HG02642 (cell line): ENCODE data around the gene ACTRT2.

Experiments used
- ATAC-seq: cut with Tn5 transposase; IDR thresholded peaks from one replicate; pipeline ENCODE4 v1.9.1; 2021; ENCODE audit warnings: mild to moderate bottlenecking; ENCODE audit not compliant: unreplicated experiment, poor library complexity

Gene ACTRT2

GRCh38 chr1:3049905-3050304 is 28.6 kb downstream of the ACTRT2 start:
- ATAC-seq: no peak

GRCh38 chr1:3050603-3051002 is 29.3 kb downstream of the ACTRT2 start:
- ATAC-seq: no peak

GRCh38 chr1:3051270-3052268 is 30.3 kb downstream of the ACTRT2 start:
- ATAC-seq: no peak

GRCh38 chr1:3052501-3052900 is 31.2 kb downstream of the ACTRT2 start:
- no peak for ATAC-seq

- ATAC-seq: no peak
Measured at GRCh38 chr1:3053366-3053980, 32.2 kb downstream of the ACTRT2 start.

DNA sequence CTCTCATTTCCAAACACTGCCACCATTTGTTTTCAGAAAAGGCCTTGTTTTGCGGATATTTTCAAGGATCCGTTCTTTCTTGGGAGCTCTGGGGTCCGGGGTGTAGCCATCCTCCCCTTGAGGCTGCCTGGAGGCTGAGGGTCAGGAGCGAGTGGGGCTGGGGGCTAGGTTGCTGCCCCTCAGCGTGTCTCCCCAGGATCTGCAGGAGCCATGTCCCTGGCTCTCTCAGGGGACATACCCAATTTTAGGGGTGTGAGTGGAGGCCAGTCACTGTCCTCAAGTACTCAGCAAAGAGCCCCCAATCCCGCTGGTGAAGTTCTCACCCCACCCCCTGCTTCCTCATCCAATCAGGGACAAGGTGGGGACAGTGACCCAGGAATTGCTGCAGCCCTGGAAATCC is 32.7 kb downstream of the ACTRT2 start:
- no peak for ATAC-seq

GRCh38 chr1:3054474-3054873 is 33.2 kb downstream of the ACTRT2 start:
- ATAC-seq: no peak

DNA sequence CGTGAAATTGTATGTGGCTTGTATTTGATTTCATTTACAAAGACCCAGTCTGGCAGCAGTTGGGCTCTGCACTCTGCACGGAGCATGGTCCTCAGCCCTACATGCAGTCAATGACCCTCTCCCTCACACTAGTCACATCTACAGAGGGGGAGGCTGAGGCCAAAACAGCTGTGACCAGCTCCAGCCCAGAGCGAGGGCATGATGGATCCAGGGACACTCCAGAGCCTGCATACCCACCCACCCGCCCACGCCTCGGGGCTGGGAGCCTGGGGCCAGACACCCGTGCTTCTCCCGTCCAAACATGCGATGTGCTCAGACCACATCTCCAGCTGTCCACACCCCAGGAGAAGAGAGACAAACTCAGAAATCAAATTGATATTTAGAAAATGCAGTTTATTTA is 33.8 kb downstream of the ACTRT2 start:
- no peak for ATAC-seq

GRCh38 chr1:3056641-3057040 is 35.4 kb downstream of the ACTRT2 start:
- no peak for ATAC-seq

GRCh38 chr1:3058263-3059030 is 37.2 kb downstream of the ACTRT2 start:
- no peak for ATAC-seq

- ATAC-seq: no peak
Measured at GRCh38 chr1:3060127-3060526, 38.9 kb downstream of the ACTRT2 start.

DNA sequence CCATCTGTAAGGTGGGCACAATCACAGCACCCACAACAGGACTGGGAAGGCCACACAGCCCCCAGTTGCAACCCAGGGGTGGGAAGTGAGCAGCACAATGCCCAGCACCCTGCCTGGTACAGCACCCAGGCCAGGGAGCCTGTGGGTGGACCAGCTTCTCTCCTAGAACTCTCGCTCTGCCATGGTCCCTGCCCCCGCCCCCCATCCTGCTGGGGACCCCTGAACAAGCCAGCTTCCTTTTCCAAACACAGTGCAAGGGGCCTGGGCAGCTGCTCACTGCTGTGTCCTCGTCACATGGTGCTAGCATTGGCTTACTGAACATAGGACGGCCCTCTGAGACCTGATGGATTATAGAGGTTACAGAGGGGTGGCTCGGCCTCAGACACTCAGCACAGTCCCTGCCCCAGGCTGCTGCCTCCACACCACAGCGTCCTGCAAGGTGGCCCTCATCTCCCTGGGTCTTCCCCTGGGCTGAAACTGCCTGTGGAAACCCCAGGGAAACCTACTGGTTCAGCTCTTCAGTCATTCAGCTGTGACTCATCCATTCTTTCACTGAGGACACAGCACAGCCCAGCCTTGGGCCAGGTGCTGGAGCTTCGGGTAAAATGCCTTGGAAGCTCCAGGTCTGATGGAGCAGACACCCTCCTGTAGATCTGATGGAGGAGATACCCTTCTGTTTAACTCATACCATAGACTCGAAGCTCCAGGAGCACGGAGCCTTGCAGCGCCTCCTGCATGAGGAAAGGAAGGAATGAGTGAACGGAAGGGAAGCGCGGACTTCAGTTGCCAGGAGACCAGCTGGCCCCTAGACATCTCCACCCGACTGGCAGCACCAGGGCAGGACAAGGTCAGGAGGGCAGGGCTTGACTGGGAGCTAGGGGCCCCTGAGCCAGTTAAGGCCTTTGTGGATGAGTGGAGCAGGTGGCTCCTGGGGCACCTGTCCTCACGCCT is 39.6 kb downstream of the ACTRT2 start:
- ATAC-seq: no peak

GRCh38 chr1:3061566-3061965 is 40.3 kb downstream of the ACTRT2 start:
- no peak for ATAC-seq

DNA sequence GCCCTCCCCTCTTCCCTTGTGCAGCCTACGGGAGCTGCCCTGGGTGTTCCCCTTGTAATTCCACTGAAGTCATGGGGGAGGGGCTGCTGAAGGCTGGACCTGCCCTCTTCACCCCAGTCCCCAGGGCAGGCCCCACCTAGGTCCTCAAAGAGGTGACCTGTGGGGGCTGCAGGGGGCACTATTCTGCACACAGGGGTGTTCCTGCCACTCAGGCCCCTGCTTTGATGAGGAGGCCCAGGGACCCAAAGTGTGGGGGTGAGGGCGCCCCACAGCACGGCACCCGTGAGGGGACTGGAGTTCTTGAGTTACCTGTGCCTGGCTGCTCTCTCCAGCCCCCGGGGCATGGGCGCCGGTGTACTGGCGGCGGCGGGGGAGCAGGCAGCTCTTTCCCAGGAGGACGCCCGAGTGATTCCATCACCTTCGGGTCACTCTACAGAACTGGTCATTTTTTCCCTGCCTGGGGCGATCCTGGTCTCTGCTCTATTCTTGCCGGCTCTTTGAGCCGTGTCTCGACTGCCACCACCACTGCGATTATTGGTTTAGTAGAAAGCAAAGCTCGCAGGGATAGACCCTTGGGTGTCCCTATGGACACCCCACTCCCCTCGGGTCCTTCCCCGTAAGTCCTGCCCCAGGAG is 40.8 kb downstream of the ACTRT2 start:
- ATAC-seq: no peak

GRCh38 chr1:3062616-3063378 is 41.5 kb downstream of the ACTRT2 start:
- ATAC-seq: no peak

GRCh38 chr1:3063379-3064295 is 42.4 kb downstream of the ACTRT2 start:
- no peak for ATAC-seq

DNA sequence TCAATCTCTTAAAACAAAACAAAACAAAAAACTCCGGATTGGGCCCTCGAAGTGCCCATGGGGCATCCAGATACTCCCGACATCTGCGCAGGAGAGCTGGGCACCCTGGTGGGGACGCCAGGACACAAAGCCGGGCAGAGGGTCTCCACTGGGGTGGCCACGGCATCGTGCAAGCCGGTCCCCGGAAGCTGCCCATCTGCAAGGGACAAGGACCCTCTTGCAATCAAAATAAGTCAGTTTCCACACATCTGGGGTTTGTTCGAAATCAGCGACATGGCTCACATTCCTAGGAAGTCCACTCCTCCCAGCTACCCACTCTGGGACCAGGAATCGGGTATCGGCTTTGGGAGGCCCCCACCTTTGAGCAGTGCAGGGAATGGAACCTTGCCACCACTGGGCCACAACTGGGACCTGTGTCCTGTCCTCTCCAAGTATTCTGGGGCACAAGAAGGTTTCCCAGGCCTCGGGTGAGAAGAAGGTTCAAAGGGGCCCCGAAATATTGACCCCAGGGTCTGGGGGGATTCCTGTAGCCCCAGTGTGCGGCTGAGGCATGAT is 43.1 kb downstream of the ACTRT2 start:
- no peak for ATAC-seq
